Activated T-helper 1 cell treated with anti-CD3 and anti-CD28 coated beads, Interleukin-12 subunit alpha, Interleukin-12 subunit beta, Interleukin-2, Interleukin-4 antibody, amounts not matched to agents 30 ng/mL and 10 ng/mL and 1 ng/mL, durations not matched to agents 14 hours and 24 hours and 36 hours (primary cell): ENCODE measurements around the gene GMNC. TPM values are rescaled to one million over a fixed set of nuclear protein-coding genes. Genes with fewer than 3 reads are reported as not detected.
"Not testable (repeated sequence)": the region's sequence is repeated elsewhere in the genome, so short reads cannot be mapped to it uniquely, and the experiment has no call there.

Source experiments
- DNase-seq: peaks from one replicate; pipeline ENCODE4 v3.0.0; 2021; ENCODE audit warnings: low spot score
- H3K27ac Mint-ChIP-seq: one replicate; pipeline ENCODE4 v1.8.0; 2021; ENCODE audit warnings: mild to moderate bottlenecking, mixed read lengths
- H3K27me3 Mint-ChIP-seq: one replicate; pipeline ENCODE4 v1.8.0; 2022; ENCODE audit warnings: mild to moderate bottlenecking, moderate library complexity, mixed read lengths; ENCODE audit not compliant: insufficient read depth
- H3K36me3 Mint-ChIP-seq: one replicate; pipeline ENCODE4 v1.8.0; 2021; ENCODE audit warnings: low read depth, mixed read lengths
- H3K4me1 Mint-ChIP-seq: one replicate; pipeline ENCODE4 v1.8.0; 2021; ENCODE audit warnings: low read depth, mixed read lengths
- H3K4me3 Mint-ChIP-seq: one replicate; pipeline ENCODE4 v1.8.0; 2021; ENCODE audit warnings: mild to moderate bottlenecking, moderate library complexity, mixed read lengths
- H3K9me3 Mint-ChIP-seq: one replicate; pipeline ENCODE4 v1.8.0; 2021; ENCODE audit warnings: mixed read lengths
- intact Hi-C: fragments of 100-400 bp; cut with micrococcal nuclease; formaldehyde crosslinking; loops from one replicate; pipeline ENCODE4 v1.15.1; 2024
- total RNA-seq: library from RNA; stranded (reverse); gene quantifications from 2 replicates; pipeline ENCODE4 v1.2.3, GENCODE V29; 2022

GMNC gene, protein sequence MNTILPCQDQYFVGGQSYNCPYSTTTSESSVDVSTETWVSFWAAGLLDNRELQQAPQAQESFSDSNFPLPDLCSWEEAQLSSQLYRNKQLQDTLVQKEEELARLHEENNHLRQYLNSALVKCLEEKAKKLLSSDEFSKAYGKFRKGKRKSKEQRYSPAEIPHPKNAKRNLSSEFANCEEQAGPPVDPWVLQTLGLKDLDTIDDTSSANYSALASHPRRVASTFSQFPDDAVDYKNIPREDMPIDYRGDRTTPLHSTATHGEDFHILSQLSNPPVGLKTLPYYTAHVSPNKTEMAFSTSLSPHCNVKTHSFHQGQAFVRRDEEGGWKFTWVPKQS
- total RNA-seq, result not detected in 2 replicates

DNA sequence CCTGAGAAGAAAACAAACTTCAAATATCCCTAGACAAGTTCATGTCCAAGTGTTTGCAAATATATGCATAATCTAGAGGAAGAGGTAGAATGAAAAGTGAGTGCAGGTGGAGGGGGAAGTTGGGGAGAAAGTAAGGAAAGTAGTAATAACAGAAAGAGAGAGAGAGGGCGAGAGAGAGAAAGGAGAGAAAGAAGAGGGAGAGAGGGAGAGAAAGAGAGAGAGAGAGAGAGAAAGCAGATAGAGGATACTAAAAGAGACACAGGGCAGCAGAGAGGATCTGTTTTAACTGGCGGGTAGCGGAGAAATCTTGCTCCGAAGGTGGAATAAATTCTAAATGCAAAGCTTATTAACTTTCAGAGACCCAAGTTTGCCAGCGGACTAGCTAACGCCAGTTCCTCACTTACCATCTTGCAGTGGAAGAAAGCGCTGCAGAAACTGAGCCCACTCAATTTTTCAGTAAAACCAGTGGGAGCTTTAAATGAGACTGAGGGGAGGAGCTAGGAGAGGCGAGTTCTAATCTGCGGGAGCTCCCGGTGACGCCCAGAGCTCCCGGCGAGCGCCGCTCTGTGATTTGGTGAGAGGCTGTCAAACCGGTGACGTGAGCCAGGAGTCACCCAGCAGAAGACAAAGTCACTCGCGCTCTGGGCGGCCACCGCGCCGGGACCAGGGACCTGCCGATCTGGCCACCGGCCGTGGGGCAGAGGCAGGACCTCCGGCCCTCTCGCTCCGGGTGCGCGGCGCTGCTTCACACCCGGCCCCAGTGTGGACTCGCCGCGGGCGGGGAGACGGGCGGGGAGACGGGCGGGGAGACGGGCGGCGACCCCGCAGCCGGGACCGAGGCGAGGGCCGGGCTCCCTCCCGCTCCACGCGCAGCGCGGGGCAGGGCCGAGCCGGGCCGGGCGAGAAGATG, at the start of gene GMNC:
GMNC (minus strand) TSS at position 486 of the 910 bp plus-strand sequence; CDS start at position 407, 79 bp downstream.
- no peaks in the 10 kb centered on the region for H3K36me3 Mint-ChIP-seq
- H3K9me3 Mint-ChIP-seq, result no peaks in the 10 kb centered on the region
- intact Hi-C loops, result no loop called here
- DNase-seq, result peak; percentile 34
- peak within 1 kb of the TSS; percentile 59 for H3K4me3 Mint-ChIP-seq
- H3K27ac Mint-ChIP-seq, result no peak within 1 kb of the TSS
- peaks cover 38% of the 10 kb centered on the region for H3K27me3 Mint-ChIP-seq
- H3K4me1 Mint-ChIP-seq, result peaks cover 9% of the 10 kb centered on the region

DNA sequence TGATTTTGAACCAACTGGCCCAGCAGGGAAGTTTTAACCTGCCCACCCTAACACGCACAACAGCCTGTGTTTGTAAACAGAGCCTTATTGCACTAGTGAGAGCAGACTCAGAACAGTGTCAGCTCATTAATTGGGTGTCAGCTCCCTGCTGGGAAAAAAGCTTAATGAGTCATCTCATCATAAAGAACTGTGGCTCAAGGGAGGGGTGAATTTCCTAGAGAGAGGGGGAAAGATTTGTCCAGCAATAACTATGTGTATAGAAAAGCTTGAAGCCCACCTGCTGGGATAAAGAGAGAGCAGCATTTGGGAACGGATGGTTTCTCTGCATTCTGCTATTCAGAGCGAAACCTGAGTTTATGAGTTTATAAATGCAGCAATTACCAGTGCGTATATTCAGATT, 48.9 kb upstream of the GMNC start:
- Mint-ChIP-seq H3K9me3 (no peaks in the 10 kb centered on the region), H3K4me1 (no peaks in the 10 kb centered on the region), H3K27me3 (no peaks in the 10 kb centered on the region), H3K27ac (no peak overlapping the region), H3K36me3 (no peaks in the 10 kb centered on the region), H3K4me3 (no peak overlapping the region)
- no peak for DNase-seq
- intact Hi-C loops, result no loop called here

DNA sequence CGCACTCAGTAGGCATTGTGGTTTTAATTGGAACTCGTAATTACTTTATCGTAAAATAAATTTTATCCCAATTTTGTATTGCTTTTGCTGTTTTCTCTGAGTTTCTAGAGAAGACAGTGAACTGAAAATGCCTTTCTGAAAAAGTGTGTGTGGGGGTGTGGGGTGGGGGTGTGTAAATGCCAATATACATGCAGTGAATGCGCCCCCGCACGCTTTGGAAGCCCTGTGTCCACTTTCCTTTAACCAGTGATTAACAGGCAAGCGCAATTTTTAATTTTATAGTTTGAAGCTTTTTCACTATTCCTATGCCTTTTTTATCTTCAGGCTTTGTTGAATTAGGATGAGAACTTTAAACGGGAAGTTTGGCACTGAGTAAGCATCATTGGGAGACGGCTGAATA, 47.4 kb upstream of the GMNC start:
- no peak for DNase-seq
- intact Hi-C loops, result no loop called here
- Mint-ChIP-seq H3K9me3 (no peaks in the 10 kb centered on the region), H3K36me3 (no peaks in the 10 kb centered on the region), H3K4me1 (no peaks in the 10 kb centered on the region), H3K27ac (no peak overlapping the region), H3K4me3 (no peak overlapping the region), H3K27me3 (no peaks in the 10 kb centered on the region)

DNA sequence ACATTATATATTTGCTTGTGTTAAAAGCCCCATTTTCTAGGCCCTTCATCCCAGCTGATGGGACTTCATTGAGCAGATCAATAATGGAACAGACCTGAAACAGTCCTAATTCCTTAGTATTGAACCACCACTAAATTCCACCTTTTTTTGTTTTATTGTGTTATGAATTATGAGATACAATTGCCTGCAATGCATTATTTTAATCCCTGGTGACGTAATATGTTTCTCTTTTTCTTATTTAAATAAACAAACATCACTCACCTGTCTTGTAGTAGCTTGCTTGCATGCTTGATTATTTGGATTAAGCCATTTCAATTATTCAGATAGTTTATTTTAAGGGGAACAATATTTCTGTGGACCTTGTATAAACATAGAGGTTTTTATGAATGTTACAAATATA, 40.7 kb upstream of the GMNC start:
- Mint-ChIP-seq H3K27ac (no peak overlapping the region), H3K4me1 (no peaks in the 10 kb centered on the region), H3K4me3 (no peak overlapping the region), H3K36me3 (no peaks in the 10 kb centered on the region), H3K9me3 (peaks cover 6% of the 10 kb centered on the region), H3K27me3 (no peaks in the 10 kb centered on the region)
- no peak for DNase-seq
- intact Hi-C loops, result no loop called here

DNA sequence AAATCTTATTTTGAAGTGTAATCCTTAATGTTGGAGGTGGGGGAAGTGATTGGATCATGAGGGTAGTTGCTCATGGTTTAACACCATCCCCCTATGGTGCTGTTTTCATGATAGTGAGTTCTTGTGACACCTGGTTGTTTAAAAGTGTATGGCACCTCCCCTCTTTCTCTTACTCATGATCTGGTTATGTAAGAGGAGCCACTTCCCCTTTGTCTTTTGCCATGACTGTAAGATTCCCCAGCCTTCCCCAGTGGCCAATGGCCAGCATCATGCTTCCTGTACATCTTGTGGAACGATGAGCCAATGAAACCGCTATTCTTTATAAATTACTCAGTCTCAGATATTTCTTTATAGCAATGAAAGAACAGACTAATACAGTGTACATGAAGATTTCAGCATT, 39.8 kb upstream of the GMNC start:
- Mint-ChIP-seq H3K9me3 (peaks cover 6% of the 10 kb centered on the region), H3K4me1 (no peaks in the 10 kb centered on the region), H3K27ac (no peak overlapping the region), H3K4me3 (no peak overlapping the region), H3K36me3 (no peaks in the 10 kb centered on the region), H3K27me3 (no peaks in the 10 kb centered on the region)
- intact Hi-C loops, result no loop called here
- DNase-seq, result no peak

DNA sequence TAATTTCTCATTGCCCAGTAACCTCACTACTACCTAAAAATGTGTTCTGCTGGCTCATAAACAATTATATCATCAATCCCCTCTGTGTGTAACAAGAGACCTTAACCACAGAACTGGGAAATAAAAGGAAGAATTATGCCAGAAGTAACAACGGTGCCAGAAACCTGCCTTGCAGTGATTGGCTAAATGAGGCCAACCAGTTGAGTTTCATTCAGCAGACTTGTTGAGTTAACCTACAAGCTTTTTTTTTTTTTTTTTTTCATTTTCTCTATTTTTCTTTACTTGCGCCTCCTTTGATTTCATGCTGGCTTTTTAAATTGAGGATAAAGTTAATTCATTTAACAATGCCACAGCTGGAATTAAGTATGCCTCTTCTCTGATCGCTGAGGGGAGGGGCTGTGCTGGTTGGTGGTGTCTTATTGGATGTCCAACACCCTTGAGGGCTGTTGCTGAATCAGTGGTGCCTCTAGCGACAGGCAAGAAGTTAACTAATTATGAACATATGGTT, 30.0 kb upstream of the GMNC start:
- DNase-seq, result no peak
- Mint-ChIP-seq H3K4me3 (no peak overlapping the region), H3K27me3 (no peaks in the 10 kb centered on the region), H3K36me3 (no peaks in the 10 kb centered on the region), H3K9me3 (no peaks in the 10 kb centered on the region), H3K27ac (no peak overlapping the region), H3K4me1 (no peaks in the 10 kb centered on the region)
- intact Hi-C loops, result no loop called here

DNA sequence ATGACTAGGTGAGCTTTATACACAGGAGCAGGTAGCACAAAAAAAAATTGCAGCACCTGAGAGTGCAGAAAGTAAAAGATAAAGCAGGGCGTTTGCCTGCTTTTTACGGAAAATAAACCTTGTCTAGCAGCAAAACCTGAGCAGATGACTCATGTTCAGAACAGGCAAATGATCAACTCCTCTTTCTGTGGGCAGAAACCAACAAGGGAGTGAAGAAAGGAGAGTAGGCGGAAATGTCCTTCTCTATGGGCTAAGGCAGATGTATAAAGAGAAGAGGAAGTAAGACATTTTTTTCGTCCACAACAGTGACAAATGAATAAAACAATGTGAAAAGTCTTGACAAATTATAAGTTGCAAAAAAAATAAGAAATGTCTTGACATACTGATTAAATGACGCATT, 24.5 kb upstream of the GMNC start:
- Mint-ChIP-seq H3K36me3 (no peaks in the 10 kb centered on the region), H3K4me3 (no peak overlapping the region), H3K4me1 (no peaks in the 10 kb centered on the region), H3K27ac (no peak overlapping the region), H3K9me3 (no peaks in the 10 kb centered on the region), H3K27me3 (no peaks in the 10 kb centered on the region)
- intact Hi-C loops, result no loop called here
- DNase-seq, result no peak

DNA sequence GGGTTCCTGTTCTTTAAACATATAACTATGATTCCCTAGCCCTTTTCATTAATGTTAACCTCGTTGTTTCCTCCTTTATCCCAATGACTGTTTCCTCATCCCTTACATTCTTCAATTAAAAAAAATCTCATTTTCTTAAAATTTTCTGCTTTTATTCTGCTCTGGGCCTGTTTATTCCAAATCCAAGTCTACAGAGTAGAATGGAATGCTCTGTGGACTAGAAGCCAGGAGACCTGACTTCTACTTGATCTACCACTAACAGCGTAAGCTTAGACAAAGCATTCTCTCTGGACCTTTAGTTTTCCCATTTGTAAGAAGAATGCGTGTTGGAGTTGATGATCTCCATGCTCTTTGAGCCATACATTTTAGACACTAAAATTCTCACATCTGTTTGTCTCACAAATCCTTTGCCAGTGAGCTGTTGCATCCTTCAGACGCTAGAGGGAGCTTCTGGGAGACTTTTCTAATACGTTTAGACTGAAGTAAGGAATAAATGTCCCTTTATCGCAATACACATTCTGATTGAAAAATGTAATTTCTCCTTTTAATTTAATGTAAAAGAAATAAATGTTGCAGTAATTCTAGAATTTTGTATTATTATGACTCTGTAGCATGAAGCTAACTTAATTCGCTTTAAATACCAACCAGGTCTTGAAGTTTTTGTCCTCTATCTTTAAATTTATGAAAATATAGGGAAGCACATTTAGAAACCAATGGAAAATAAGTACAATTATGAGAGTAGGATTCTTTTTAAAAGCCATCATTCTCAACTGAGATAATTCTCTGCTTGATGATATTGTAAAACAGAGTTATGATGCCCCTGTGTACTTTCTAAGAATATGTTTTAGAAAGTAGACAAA, 21.7 kb upstream of the GMNC start:
- Mint-ChIP-seq H3K27ac (no peak overlapping the region), H3K9me3 (no peaks in the 10 kb centered on the region), H3K4me3 (no peak overlapping the region), H3K36me3 (no peaks in the 10 kb centered on the region), H3K4me1 (no peaks in the 10 kb centered on the region), H3K27me3 (no peaks in the 10 kb centered on the region)
- DNase-seq, result no peak
- intact Hi-C loops, result loop anchor here (1.0 to 5.0 kb wide), 2 partner anchors 167 to 1558 kb away; no protein-coding TSS in a partner anchor

DNA sequence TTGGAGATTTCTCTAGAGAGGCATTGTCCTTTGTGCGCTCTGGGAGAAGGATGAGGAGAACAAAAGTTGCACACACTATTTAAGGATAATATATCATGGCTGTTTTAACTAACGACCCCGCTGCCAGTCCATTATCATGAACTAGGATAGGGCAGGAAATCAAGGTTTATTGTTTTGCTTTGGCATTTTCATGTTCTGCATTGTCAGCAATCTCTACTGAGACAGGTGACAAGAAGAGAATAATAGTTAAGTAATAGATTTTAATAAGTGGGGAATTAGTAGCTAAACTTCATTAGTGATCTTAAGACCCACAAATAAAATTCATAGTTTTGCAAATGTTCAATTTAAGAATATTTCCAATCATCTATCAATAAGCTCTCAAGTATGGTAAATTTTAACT, 20.6 kb upstream of the GMNC start:
- Mint-ChIP-seq H3K27ac (no peak overlapping the region), H3K36me3 (no peaks in the 10 kb centered on the region), H3K27me3 (no peaks in the 10 kb centered on the region), H3K9me3 (no peaks in the 10 kb centered on the region), H3K4me3 (no peak overlapping the region), H3K4me1 (no peaks in the 10 kb centered on the region)
- DNase-seq, result no peak
- intact Hi-C loops, result loop anchor here (5.0 kb wide), 1 partner anchor 1559 kb away; no protein-coding TSS in a partner anchor

DNA sequence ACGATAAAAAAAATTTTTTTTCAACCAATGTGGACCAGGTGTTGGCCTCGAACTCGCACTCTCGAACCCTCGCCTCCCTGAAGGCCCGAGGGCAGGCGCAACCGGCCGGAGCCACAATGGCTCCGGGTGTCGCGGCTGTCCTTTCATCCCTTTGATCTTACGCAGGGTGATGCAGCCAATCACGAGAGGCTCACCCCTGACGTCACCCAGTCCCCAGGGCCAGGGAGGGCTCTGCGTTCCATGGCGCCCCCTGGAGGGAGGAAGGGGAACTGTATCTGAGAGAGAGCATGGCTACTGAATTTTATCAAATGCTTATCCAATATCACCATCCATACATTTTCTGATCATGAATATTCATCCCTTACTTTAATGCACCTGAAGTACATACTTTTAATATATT, 15.4 kb upstream of the GMNC start:
- intact Hi-C loops, result no loop called here
- Mint-ChIP-seq H3K27me3 (no peaks in the 10 kb centered on the region), H3K9me3 (no peaks in the 10 kb centered on the region), H3K36me3 (no peaks in the 10 kb centered on the region), H3K27ac (no peak overlapping the region), H3K4me1 (no peaks in the 10 kb centered on the region), H3K4me3 (no peak overlapping the region)
- no peak for DNase-seq

DNA sequence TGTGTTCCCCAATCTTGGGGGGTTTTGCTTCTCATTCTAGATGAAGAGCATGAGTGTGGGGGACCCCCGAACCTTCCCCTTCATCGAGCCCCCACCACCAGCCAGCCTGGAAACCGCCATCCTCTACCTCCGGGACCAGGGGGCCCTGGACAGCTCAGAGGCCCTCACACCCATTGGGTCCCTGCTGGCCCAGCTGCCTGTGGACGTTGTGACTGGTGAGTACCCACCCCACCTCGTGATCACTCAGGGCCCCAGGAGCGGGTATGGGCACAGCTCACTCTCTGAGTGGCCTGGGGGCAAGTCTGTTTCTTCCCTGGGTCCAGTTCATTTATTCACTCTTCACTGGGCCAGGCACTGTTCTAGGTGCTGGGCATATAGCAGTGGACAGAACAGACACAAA, 13.9 kb upstream of the GMNC start:
- H3K36me3 Mint-ChIP-seq, intact Hi-C loops, H3K4me1 Mint-ChIP-seq, H3K27ac Mint-ChIP-seq, DNase-seq, H3K4me3 Mint-ChIP-seq, H3K27me3 Mint-ChIP-seq, H3K9me3 Mint-ChIP-seq: not testable (repeated sequence)

DNA sequence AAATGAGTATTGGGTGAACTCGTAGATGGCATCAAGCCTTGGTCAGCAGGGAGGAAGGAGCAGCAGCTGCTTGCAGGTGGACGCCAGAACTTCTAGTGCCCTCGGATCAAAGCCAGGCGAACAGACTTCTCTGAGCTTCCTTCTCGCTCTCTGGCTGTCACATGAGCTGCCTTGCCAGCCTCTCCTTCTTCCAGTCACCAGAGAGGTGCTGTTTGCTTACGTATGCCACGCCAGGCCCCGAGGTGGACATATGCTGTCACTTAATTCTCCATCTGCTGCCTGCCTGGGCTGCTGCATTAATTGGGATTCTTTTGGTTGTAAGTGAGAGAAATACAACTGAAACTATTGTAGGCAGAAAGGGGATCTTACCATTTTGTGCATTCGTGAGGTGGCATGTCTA, 12.6 kb upstream of the GMNC start:
- intact Hi-C loops, DNase-seq, H3K4me3 Mint-ChIP-seq: not testable (repeated sequence)

More for the DNA sequence above, 12.6 kb upstream of the GMNC start:
- not testable (repeated sequence) for H3K4me1 Mint-ChIP-seq, H3K27me3 Mint-ChIP-seq, H3K9me3 Mint-ChIP-seq, H3K27ac Mint-ChIP-seq, H3K36me3 Mint-ChIP-seq
